GM12875 (cell line): ENCODE data around the gene CAGE1.
A peak's percentile ranks its signal among the peaks of the same experiment; 100 is the strongest.

ENCODE experiments used
- H3K4me3 ChIP-seq: one replicate; pipeline ENCODE4 v1.5.1; 2011; ENCODE audit warnings: low read depth, low read length, control low read depth
- TF ChIP-seq, protein P1 (sequence below): IDR thresholded peaks from 2 replicates; pipeline ENCODE4 v1.5.1; 2011; ENCODE audit warnings: low read depth, mild to moderate bottlenecking, control low read depth, inconsistent platforms, low read length, moderate library complexity, borderline replicate concordance; ENCODE audit not compliant: insufficient read depth

The CAGE1 gene

DNA sequence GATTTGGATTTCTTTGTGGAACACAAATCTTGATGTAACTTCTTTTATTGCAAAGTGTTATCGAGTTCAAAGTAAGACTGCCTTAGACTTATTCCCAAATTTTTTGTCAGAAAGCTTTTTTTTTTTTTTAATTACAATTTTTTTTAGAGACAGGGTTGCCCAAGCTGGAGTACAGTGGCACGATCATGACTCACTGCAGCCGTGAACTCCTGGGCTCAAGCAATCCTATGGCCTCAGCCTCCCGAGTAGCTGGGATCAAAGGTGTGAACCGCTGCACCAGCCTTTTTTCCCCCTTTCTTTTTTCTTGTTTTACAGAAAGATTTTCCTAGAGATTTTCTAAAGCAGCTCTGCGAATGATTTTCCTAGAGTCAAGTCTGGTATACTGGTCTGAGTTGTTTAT is 2.9 kb upstream of the CAGE1 start:
- no peak overlapping the region for H3K4me3 ChIP-seq
- TF ChIP-seq, protein P1, sequence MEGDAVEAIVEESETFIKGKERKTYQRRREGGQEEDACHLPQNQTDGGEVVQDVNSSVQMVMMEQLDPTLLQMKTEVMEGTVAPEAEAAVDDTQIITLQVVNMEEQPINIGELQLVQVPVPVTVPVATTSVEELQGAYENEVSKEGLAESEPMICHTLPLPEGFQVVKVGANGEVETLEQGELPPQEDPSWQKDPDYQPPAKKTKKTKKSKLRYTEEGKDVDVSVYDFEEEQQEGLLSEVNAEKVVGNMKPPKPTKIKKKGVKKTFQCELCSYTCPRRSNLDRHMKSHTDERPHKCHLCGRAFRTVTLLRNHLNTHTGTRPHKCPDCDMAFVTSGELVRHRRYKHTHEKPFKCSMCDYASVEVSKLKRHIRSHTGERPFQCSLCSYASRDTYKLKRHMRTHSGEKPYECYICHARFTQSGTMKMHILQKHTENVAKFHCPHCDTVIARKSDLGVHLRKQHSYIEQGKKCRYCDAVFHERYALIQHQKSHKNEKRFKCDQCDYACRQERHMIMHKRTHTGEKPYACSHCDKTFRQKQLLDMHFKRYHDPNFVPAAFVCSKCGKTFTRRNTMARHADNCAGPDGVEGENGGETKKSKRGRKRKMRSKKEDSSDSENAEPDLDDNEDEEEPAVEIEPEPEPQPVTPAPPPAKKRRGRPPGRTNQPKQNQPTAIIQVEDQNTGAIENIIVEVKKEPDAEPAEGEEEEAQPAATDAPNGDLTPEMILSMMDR = no peak

DNA sequence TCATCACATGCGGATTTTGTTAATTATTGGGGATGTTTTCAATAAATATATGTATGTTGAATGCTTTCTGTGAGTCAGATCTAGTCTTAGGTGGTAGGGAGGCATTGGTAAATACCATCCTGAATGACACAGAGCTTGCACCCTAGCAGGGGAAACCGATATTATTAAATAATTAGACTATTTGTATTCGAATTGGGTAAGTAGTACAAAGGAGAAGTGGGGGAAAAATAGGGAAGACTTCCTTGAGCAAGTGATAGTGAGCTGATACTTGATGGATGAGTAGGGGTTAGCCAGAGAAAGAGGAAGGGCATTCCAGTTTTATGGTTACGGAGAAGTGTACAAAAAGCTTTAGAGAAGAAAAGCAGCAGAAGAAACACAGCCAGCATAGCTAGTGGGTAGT is 1.6 kb upstream of the CAGE1 start:
- no peak overlapping the region for H3K4me3 ChIP-seq
- TF ChIP-seq, protein P1 = no peak

DNA sequence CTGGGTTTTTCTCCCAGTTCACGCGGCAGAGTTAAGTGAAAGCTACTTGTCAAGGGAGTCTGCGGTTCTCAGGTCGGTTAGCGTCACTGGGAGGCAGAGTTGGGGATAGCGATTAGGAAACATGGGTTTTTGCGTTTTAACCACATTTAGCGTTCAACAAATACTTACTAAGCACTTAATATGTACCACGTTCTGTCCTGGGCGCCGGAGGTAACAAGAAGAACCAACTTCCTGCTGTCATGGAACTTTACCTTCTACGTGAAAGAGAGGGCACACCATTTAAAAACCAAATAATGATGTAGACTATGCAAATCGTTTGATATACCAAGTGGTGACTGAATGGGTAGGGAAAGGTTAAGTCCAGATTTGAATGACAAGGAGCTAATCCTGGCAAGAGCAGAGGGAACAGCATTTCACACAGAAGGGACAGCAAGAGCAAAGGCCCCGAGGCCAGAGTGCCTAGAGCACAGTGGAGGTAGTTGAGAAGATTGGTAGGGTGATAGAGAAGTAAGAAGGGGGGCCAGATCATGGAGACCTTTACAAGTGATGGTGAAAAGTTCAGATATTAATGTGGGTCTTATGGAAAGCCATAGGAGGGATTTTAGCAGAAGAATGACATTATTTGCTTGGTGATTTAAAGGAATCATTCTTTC is 810 bp upstream of the CAGE1 start:
- TF ChIP-seq, protein P1 = no peak
- H3K4me3 ChIP-seq = peak overlapping the region; percentile 79

DNA sequence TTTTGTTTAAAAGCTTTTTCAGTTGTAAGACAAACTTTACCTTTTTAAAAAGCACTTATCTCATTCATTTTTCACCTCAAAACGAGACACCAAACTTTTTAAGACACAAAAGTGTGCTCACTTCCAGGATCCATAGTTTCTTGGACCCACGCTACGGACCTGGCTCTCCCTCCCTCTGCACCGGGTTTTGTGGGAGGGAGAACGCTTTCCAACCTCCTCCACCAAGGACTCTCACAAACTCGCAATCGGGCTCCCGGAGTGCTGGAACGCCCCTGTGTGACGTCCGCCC is 436 bp downstream of the CAGE1 start:
- TF ChIP-seq, protein P1 = no peak

DNA sequence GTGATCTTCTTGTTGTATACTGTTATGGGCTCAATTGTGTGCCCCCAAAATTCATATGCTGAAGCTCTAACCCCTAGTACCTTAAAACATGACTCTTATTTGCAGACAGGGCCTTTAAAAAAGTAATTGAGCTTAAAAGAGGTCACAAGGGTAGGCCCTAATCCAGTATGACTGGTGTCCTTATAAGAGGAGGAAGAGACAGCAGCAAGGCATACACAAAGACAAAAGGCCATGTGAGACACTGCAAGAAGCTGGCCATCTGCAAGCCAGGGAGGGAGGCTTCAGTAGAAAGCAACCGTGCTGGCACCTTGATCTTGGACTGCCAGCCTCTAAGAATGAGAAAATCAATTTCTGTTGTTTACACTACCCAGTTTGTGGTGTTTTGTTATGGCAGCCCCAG is 8.4 kb downstream of the CAGE1 start:
- no peak overlapping the region for H3K4me3 ChIP-seq
- TF ChIP-seq, protein P1 = no peak

More for the DNA sequence above, 436 bp downstream of the CAGE1 start:
- H3K4me3 ChIP-seq = peak overlapping the region; percentile 79

DNA sequence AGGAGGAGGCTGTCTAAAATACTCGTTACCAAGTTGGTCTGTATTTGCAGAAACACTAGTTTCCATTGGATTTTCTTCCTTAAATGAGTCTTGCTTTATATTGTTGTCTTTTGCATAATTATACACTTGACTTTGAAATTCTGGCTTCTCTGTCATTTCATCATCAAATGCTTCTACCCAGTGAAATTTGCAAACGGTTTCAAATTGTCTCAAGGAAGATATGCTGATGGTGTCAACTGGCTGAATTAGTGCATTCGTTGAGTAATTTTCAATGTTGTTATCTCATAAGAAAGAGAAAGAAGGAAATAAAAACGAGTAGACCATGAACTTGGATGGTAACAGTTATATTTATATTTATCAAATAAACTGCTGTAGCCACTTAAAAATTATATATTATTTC is 10.8 kb downstream of the CAGE1 start:
- H3K4me3 ChIP-seq = no peak overlapping the region
- TF ChIP-seq, protein P1 = no peak

DNA sequence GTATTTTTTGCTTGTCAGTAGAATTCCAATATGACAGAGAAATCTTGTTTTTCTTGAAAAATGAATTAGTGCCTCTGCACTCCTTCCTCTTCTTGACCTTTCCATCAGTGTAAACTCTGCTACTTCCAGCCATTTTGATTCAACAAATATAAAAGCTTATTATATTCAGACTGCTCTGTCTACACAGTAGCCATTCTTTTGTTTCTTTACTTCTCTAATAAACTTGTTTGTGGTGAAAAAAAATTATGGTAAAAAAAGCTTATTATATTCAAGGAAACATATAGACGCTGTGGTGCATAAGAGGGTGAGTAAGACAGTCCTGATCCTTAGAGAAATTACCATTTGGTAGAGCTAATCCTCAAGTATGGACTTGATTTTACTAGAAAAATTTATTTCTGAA is 11.6 kb downstream of the CAGE1 start:
- TF ChIP-seq, protein P1 = no peak
- H3K4me3 ChIP-seq = no peak overlapping the region
